D721Med (cell line): ENCODE results near the gene GTPBP2.

ENCODE experiments used
- DNase-seq: peaks from one replicate; pipeline ENCODE4 v3.0.0; 2011; ENCODE audit warnings: low spot score; ENCODE audit not compliant: insufficient read length
- FAIRE-seq: peaks from 2 replicates; lab custom pipeline; 2011; peaks lifted over from hg19 to GRCh38; lab: Jason Lieb, UNC
- TF ChIP-seq, protein P1 (sequence below): IDR thresholded peaks from 2 replicates; pipeline ENCODE4 v1.5.1; 2012; ENCODE audit warnings: mild to moderate bottlenecking, control low read depth; ENCODE audit not compliant: insufficient read depth; ENCODE audit errors: missing control alignments

GTPBP2 gene

DNA sequence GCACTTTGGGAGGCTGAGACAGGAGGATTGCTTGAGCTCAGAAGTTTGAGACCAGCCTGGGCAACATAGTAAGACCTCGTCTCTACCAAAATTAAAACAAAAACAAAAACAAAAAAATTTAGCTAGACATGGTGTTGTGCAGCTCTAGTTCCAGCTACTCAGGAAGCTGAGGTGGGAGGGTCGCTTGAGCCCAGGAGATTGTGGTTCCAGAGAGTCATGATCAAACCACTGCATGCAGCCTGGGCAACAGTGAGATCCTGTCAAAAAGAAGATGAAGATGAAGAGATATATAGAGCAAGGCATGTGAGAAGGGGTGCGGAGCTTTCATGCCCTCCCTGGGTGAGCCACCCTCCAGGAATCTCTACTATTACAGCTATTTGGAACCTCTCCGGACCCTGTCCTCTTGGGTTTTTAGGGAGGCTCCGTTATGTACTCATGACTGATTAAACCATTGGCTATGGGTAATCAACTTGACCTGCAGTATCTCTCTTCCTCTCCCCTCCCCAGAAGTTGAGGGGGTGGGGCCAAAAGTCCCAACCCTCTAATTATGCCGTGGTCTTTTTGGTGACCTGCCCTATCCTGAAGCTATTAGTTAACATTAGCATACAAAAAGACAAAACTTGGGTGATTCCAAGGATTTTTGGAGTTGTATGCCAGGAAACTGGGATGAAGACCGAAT is 44.0 kb downstream of the GTPBP2 start:
- FAIRE-seq (no peak), DNase-seq (no peak)

DNA sequence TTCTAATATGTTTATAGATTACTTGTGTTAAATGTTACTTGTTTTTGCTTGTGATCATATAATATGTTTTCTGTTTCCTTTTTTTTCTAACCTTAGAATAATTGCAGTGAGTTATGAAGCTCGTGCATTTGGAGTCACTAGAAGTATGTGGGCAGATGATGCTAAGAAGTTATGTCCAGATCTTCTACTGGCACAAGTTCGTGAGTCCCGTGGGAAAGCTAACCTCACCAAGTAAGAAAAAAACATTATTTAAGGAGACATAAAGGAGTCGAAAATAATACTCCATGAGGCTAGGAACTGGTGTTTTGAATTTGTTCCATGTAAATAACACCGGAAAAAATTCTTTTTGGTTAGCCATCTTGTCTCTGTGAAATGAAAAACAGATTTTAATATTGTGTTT is 46.2 kb downstream of the GTPBP2 start:
- no peak for DNase-seq
- no peak for FAIRE-seq
- TF ChIP-seq, protein P1, sequence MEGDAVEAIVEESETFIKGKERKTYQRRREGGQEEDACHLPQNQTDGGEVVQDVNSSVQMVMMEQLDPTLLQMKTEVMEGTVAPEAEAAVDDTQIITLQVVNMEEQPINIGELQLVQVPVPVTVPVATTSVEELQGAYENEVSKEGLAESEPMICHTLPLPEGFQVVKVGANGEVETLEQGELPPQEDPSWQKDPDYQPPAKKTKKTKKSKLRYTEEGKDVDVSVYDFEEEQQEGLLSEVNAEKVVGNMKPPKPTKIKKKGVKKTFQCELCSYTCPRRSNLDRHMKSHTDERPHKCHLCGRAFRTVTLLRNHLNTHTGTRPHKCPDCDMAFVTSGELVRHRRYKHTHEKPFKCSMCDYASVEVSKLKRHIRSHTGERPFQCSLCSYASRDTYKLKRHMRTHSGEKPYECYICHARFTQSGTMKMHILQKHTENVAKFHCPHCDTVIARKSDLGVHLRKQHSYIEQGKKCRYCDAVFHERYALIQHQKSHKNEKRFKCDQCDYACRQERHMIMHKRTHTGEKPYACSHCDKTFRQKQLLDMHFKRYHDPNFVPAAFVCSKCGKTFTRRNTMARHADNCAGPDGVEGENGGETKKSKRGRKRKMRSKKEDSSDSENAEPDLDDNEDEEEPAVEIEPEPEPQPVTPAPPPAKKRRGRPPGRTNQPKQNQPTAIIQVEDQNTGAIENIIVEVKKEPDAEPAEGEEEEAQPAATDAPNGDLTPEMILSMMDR: no peak

More for the DNA sequence above, 44.0 kb downstream of the GTPBP2 start:
- TF ChIP-seq, protein P1: no peak

GRCh38 chr6:43579171-43579570 is 49.9 kb downstream of the GTPBP2 start:
- no peak for DNase-seq
- FAIRE-seq: no peak
- TF ChIP-seq, protein P1: no peak

DNA sequence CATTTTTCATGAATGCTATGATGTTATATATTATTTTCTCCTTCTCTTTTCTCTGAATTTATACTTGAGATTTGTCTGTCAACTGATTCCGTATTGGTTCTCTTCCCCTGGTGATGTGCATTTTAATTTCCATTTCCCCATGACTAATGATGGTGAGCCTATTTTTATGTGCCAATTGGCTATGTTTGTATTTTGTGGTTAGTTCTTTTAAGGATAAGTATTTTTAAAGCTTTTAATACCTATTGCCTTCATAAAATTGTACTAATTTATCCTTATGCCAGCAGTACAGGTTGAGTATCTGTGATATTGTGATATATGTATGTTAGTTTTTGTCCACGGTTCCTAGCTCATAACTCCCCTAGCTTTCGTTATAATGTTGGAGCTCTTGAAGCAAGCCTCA is 50.3 kb downstream of the GTPBP2 start:
- FAIRE-seq (no peak), DNase-seq (no peak)
- TF ChIP-seq, protein P1: no peak

DNA sequence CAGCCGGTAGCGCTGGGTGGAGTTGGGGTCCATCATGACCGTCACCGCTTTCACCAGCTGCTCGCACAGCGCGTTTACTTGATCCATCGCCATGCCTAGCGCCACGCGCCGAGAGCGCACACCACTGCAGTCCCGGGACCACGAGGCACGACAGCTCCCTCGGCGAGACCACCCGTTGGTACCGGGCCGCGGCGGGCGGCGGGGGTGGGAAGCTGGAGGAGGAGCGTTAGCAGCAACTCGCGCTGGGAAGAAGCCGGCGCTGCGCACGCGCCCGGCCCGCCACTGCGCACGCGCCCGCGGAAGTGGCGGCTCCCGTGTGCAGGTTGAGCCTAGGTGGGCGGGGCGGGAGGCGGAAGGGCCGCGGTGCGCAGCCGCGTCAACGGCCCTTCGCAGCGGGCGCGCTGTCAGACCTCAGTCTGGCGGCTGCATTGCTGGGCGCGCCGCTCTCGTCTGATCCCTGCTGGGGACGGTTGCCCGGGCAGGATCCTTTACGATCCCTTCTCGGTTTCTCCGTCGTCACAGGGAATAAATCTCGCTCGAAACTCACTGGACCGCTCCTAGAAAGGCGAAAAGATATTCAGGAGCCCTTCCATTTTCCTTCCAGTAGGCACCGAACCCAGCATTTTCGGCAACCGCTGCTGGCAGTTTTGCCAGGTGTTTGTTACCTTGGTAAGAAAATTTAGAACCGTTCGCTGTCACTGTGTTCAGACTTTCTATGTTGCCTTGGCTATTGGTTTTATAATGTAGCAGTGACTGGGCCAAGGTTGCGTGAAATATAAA is 53.1 kb downstream of the GTPBP2 start, which contains the start of the genes POLH and XPO5:
Gene POLH (plus strand): TSS at position 414 of the 780 bp plus-strand sequence. CDS start 6,135 bp downstream, outside the sequence.
Gene XPO5 (minus strand): TSS at position 267 of the 780 bp plus-strand sequence. CDS start 174 bp downstream, at position 93.
- no peak for FAIRE-seq
- DNase-seq: peak; percentile 73
- TF ChIP-seq, protein P1: no peak

DNA sequence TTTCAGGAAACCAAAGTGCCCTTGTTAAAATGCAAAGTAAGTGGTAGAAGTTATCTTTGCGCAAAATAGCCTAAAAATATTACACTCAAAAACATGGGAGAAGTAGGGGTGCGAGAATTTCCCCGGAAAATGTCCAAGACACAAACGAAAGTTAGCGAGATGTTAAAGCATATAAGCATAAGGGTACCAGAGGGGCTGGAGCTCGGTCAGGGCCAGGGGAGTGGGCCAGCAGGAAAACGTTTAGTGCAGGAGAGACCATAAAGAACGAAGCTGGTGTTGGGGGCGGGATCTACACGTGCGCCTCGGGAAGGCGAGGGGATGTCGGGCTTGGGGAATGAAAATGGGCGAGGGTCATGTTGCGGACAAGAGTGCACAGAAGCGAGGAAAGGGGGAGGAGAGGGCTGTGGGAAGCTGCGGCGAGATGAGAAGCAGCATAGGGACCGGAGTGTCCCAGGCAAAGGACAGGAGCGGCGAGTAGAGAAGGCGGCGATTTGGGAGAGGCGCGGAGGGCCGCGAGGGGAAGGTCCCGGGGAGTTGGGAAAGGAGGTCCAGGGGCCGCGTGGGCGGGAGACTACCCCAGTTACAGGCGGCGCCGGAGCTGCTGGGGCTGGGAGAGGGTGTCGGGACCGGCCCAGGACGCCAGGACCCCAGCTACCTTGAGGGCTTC is 53.8 kb downstream of the GTPBP2 start:
- DNase-seq (no peak), FAIRE-seq (no peak)
- TF ChIP-seq, protein P1: no peak
